Loucy (cell line): ENCODE results near the gene CHST1.

ENCODE experiments used
- EZH2phosphoT487 ChIP-seq: fragments of 200-600 bp; IDR thresholded peaks from 2 replicates; pipeline ENCODE4 v1.6.1; 2018; ENCODE audit warnings: antibody characterized with exemption, mild to moderate bottlenecking, moderate library complexity, borderline replicate concordance
- TF ChIP-seq, protein P1 (sequence below): fragments of 200-600 bp; sonication (generic); conservative IDR thresholded peaks from 2 replicates; pipeline ENCODE4 v1.5.1; 2014; ENCODE audit warnings: mild to moderate bottlenecking, antibody characterized with exemption, low read length

- TF ChIP-seq, protein P1, sequence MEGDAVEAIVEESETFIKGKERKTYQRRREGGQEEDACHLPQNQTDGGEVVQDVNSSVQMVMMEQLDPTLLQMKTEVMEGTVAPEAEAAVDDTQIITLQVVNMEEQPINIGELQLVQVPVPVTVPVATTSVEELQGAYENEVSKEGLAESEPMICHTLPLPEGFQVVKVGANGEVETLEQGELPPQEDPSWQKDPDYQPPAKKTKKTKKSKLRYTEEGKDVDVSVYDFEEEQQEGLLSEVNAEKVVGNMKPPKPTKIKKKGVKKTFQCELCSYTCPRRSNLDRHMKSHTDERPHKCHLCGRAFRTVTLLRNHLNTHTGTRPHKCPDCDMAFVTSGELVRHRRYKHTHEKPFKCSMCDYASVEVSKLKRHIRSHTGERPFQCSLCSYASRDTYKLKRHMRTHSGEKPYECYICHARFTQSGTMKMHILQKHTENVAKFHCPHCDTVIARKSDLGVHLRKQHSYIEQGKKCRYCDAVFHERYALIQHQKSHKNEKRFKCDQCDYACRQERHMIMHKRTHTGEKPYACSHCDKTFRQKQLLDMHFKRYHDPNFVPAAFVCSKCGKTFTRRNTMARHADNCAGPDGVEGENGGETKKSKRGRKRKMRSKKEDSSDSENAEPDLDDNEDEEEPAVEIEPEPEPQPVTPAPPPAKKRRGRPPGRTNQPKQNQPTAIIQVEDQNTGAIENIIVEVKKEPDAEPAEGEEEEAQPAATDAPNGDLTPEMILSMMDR: no peak
- TF ChIP-seq EZH2phosphoT487: no peak
Measured at GRCh38 chr11:45671246-45672171, 6.1 kb upstream of the CHST1 start.
